ENCODE measurements around the gene RNF224.

The RNF224 gene

DNA sequence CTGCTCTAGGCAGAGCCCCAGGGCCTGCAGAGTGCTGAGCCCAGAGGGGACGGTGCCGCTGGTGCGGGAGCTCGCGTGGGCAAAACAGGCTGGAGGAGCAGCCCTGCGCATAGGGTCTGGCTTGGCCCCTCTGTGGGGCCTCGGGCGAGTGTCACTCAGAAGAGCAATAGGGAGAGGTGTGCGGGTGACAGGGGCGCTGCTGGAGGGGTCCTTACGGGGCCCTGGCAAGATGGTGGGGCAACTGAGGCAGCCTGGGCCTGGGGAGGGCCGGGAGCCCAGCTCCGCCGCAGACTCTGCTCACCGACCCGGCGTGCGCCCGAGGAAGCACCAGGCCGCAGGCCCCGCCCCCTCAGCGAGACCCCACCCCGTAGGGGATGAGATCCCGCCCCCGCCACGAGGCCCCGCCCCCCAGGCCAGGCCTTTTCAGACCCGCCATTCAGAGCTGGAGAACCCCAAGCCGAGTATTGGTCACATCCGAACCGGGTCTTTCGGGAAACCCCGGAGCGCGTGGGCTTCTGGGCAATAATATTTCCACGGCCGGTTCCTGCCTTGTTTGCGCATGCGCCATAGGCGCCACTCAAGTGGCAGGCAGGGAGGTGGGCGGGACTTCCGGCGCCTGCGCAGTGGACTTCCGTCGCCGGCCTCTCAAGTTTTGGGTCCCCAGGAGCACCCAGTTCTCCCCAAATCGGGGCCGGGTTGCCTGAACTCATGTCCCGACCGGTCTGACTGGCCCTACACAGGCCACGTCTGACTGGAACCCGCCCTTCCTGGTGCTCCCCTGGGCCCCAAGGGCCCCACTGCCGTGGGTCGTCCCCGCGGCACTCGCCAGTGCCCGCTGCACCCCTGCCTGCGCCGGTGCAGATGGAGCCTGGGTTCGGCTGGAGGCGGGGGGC, 4.0 kb upstream of the RNF224 start:
- peak; percentile 70 for FAIRE-seq
- DNase-seq (ENCODE audit: insufficient read length, low spot score): peak; percentile 100
- TF ChIP-seq POLR2A (IDR thresholded peaks at IDR 0.05; ENCODE audit: low read depth, low read length): peak; percentile 53; the same call in 1 of the 2 replicates

DNA sequence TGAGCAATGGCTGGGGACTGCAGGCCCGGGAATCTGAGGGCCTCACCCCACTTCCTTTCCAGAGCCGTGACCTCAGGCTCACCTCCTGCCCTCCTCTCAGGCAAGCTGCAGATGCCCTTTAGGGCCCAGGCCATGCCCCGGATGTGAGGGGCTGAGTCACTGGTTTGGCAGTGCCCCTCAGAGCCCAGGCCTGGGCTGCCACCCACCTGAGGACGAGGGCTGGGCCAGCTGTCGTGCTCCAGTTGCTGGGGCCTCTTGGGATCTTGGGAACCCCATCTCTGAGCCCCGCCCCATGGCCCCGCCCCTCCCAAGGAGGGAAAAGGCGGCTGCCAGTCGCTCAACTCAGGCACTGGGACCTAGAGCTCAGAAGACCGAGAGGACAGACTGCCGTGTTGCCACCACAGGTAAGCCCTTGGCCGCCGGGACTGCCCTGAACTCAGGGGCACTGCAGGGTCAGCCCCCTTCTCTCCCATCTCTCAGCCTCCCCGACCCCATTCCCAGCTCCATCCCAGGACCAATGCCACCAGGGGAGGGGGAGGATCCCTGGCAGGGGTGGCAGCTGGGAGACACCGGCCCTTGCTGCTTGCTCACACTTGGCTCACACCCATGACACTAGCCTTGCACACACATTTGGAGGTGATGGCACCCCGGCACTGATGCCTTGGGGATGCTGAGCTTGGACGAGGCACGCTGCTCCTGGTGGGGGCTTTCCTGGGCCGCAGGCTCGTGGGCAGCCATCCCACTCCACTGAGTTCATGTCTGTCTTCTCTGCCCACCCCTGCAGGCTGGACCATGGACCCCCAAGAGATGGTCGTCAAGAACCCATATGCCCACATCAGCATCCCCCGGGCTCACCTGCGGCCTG, 2.2 kb upstream of the RNF224 start, which contains the start of gene CYSRT1:
TSS of gene CYSRT1 (plus strand) at position 345 of the 865 bp plus-strand sequence. CDS start at position 793, 448 bp downstream.
- TF ChIP-seq POLR2A (IDR thresholded peaks at IDR 0.05; ENCODE audit: low read depth, low read length): no peak
- no peak for DNase-seq (ENCODE audit: insufficient read length, low spot score)
- no peak for FAIRE-seq

DNA sequence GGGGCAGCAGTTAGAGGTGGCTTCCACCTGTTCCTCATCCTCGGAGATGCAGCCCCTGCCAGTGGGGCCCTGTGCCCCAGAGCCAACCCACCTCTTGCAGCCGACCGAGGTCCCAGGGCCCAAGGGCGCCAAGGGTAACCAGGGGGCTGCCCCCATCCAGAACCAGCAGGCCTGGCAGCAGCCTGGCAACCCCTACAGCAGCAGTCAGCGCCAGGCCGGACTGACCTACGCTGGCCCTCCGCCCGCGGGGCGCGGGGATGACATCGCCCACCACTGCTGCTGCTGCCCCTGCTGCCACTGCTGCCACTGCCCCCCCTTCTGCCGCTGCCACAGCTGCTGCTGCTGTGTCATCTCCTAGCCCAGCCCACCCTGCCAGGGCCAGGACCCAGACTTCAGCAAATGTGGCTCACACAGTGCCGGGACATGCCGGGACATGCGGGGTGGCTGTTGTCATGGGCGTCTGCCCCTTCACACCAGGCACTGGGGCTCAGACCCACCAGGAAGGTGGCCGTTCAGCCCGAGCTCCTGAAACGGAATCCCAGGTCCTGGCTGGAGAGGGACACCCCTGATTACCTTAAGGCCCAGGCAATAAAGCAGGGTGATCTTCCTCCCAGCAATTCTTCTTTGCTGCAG, 1.5 kb upstream of the RNF224 start:
- no peak for TF ChIP-seq POLR2A (IDR thresholded peaks at IDR 0.05; ENCODE audit: low read depth, low read length)
- DNase-seq (ENCODE audit: insufficient read length, low spot score): no peak
- no peak for FAIRE-seq

DNA sequence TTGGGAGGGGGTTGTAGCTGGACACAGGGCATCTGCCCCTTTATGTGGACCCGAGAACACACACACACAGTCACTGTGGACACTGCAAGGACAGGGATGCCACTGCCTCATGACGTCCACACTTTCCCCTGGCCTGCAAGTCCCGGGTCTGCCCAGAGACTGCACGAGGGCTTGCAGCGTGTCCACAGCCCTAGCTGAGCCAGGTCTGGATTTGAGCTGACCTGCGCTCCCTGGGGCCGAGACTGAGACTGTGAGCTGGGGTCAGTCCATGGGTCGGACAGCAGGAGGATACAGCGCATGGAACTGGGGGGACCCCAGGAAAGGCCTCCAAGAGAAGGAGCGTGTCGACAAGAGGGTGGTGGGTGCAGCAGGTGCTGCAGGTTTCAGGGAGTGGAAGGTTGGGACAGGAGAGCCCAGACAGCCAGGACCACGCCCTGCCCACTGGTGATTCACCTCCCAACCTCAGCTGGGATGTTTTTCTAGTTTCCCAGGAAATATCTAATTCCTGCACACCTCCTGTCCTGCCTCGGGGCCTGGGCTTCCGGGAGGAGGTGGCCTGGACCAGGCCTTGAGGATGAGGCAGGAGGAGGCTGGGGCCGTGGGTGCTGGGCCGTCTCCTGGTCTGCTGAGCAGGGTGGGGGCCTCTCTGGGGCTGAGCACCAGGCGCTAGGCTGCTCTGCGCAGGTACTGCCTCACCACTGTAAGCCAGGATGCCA, 806 bp upstream of the RNF224 start:
- peak; percentile 91 for FAIRE-seq
- DNase-seq (ENCODE audit: insufficient read length, low spot score): peak; percentile 99
- no peak for TF ChIP-seq POLR2A (IDR thresholded peaks at IDR 0.05; ENCODE audit: low read depth, low read length)

DNA sequence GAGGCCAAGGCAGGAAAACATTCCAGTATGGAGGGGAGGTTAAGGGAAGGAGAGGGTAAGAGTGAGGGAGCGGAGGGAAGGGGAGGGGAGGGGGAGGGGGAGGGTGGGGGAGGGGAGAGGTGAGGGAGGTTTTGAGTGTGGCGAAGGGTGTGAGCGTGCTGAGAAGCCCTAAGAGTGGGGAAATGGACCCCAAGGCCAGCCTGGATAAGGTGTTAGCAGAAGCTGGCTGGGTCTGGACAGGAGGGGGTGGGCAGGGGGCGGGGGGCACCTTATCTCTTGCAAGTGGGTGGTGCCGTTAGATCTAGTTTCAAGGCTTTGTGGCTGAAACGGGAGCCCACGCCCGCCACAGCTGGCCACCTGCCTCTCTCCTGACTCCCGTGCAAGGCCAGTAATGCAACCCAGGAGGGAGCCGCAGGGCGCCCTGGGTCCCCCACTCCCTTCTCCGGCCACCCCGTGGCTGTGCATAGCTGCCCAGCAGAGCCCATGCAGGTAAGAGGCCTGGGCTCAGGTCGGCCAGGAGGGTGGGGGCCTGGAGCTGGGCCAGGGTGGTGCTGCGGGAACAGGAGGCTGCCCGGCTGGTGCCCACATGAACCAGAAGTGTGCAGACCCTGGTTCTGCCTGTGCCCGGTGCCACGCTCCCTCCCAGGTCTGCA, 677 bp downstream of the RNF224 start:
- TF ChIP-seq POLR2A (IDR thresholded peaks at IDR 0.05; ENCODE audit: low read depth, low read length): no peak
- DNase-seq (ENCODE audit: insufficient read length, low spot score): no peak
- FAIRE-seq: no peak

DNA sequence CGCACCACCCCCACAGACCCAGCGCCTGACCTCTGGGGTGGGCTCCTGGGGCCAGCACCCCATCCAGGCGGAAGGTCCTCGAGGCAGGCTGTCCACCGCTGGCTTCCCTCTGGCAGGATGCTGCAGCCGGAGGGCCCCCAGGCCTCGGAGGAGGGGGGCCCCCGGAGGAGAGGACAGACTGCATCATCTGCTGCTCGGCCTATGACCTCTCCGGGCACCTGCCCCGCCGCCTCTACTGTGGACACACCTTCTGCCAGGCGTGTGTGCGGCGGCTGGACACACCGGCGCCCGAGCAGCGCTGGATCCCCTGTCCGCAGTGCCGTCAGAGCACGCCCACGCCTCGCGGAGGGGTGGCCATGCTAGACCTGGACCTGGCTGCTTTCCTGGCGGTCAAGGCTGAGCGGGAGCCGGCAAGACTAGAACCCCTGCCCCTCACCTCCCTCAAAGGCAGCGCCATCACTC, 1.2 kb downstream of the RNF224 start:
- no peak for TF ChIP-seq POLR2A (IDR thresholded peaks at IDR 0.05; ENCODE audit: low read depth, low read length)
- DNase-seq (ENCODE audit: insufficient read length, low spot score) (no peak), FAIRE-seq (no peak)

DNA sequence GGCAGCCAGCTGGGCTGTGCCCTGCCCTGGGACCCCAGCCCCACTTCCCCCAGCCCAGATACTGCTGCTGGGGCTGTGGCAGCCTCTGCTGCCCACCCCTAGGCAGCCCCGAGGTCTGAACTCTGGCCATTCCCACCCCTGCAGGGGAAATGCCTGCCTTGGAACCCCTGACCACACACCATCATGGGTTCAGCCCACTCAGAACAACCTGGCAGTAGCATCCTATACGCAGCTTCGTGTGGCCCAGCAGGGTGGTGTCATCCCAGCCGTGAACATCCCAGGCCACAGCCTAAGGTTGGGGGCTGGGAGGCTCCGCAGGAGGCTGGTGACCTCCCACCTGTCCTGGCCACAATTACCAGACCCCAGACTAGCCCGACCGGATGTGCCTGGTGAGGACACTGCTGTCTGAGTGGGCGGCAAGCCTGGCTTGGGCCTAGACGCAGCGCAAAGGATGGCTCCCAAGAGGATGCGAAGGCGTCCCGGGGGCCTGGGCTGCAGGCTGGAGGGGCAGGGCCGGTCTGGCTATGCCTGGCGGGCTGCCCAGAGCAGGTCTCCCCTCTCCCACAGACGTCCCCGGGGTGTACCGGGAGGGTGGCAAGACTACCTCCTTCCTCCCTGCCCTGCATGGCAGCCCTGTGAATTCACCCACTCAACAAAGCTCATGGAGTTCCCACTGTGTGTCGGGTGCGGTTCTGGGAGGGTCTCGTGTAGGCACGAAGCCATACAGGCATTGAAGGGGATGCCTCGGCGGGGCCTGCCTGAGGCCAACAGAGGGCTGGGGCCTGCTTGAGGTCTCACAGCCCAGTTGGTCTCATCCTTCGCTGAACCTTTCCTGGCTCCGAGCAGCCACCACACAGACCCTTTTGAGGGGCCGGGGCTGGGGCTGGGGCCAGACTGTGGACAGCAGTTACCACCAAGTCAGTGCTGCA, 1.9 kb downstream of the RNF224 start:
- 0 out of 2 replicates have a peak, but pooled peaks have one; percentile 15 for TF ChIP-seq POLR2A (IDR thresholded peaks at IDR 0.05; ENCODE audit: low read depth, low read length)
- FAIRE-seq (no peak), DNase-seq (ENCODE audit: insufficient read length, low spot score) (no peak)

DNA sequence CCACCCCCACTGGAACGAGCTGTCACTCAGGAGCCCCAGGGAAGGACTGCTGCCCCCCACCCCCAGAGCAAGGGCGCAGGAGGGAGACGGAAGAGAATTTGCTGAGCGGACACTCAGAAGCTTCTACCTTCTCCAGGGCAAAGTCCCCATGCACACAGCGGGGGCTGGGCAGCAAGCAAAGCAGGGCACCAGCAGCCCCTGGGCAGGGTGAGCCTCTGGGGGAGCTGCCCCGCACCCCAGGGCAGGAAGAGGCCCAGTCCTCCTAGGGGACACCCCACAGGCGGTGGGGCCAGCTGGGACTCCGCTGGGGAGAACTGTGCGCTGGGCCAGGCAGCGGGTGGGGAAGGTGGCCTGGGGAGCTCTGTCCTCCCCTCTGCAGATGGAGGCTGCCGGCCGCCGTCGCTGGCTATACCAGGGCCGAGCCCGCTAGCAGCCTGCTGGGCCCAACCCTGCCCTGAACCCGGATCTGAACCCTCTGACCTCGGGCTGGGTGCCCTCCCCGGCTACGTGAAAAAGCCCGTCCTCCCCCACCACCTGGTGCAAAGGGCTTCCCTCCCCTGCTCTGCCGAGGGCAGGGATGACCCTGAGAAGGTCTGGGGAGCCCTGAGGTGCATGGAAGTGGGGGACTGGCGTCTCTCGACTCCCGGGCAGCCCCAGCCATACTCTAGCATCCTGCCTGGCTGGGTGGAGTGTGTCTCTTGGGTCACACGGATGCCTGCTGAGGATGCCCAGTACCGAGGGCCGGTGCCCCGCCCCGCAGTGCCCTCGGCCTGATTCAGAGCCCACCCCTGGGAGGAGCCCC, 2.8 kb downstream of the RNF224 start:
- FAIRE-seq: no peak
- peak; percentile 69 for DNase-seq (ENCODE audit: insufficient read length, low spot score)
- TF ChIP-seq POLR2A (IDR thresholded peaks at IDR 0.05; ENCODE audit: low read depth, low read length): no peak

DNA sequence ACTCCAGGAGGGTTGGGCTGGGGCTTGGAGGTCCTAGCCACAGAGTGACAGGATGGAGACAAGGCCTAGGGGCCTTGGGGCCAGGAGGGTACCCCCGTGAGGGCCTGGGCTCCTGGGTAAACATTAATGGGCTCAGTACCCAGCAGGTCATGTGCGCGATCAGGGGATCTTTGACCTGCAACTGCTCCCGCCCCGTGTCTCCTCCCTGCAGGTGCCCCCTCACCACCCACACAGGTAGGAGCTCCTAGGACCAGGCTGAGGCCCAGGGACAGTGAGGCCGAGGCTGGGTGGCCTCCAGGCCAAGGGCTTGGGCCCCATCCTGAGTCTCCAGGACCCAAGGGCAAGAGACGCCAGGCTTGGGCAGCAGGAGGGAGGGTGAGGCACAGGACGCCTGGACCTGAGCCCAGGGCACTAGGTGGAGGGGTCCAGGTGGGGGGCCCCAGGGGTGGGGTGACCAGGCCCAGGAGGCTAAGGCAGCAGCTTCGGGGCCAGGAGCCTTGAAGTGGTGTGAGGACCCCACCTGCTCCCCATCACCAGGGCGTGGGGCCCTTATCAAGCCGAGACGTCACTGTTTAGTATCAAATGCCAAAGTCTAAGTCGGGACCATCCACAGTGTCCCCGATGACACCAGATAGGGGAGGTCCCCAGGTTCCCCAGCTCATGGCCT, 3.5 kb downstream of the RNF224 start, which contains the start of gene SLC34A3:
TSS of gene SLC34A3 (plus strand) at position 197 of the 667 bp plus-strand sequence. CDS start 802 bp downstream, outside the sequence.
- FAIRE-seq: no peak
- no peak for TF ChIP-seq POLR2A (IDR thresholded peaks at IDR 0.05; ENCODE audit: low read depth, low read length)

DNA sequence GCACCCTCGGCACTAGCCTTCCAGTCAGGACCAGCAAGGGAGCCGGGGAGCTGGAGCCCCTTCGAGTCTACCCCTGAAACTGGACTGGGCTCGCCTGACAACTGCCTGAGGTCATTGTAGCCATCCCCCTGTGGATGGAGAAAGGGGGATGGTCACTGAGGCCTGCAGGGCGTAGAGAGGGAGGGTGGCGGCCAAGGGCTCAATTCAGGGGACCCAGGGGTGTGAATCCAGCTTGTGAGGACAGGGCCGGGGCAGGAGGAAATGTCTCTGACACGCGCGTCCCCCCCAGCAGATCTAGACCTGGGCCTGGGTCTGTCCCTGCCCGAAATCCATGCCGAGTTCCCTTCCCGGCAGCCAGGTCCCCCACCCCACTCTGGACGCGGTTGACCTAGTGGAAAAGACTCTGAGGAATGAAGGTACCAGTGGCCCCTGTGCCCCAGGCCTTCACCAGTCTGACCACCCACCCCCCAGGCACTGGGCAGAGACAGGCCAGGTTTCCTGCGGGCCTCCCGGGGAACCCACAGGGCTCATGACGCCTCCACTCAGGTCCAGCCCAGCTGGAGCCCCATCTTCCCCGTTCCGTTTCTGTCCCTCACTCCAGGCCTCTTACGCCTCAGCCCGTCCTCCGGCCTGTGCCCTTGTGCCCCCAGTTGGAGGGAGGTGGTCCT, 4.2 kb downstream of the RNF224 start:
- FAIRE-seq (no peak), DNase-seq (ENCODE audit: insufficient read length, low spot score) (no peak)
- TF ChIP-seq POLR2A (IDR thresholded peaks at IDR 0.05; ENCODE audit: low read depth, low read length): no peak

More for the DNA sequence above, 3.5 kb downstream of the RNF224 start, which contains the start of gene SLC34A3:
- DNase-seq (ENCODE audit: insufficient read length, low spot score): no peak

Measured in H54 (cell line).